HG02588 (cell line): Measurements from ENCODE around the gene MARCO.
"Not testable (repeated sequence)": the region's sequence is repeated elsewhere in the genome, so short reads cannot be mapped to it uniquely, and the experiment has no call there.

ENCODE experiments used
- ATAC-seq: cut with Tn5 transposase; IDR thresholded peaks from one replicate; pipeline ENCODE4 v1.9.1; 2021; ENCODE audit warnings: mild to moderate bottlenecking, moderate library complexity; ENCODE audit not compliant: unreplicated experiment

Gene MARCO

DNA sequence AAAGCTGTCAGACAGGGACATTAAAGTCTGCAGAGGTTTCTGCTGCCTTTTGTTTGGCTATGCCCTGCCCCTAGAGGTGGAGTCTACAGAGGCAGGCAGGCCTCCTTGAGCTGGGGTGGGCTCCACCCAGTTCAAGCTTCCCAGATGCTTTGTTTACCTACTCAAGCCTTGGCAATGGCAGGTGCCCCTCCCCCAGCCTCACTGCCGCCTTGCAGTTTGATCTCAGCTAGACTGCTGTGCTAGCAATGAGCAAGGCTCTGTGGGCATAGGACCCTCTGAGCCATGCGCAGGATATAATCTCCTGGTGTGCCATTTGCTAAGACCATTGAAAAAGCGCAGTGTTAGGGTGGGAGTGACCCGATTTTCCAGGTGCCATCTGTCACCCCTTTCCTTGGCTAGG, 61.9 kb downstream of the MARCO start:
- ATAC-seq = not testable (repeated sequence)

DNA sequence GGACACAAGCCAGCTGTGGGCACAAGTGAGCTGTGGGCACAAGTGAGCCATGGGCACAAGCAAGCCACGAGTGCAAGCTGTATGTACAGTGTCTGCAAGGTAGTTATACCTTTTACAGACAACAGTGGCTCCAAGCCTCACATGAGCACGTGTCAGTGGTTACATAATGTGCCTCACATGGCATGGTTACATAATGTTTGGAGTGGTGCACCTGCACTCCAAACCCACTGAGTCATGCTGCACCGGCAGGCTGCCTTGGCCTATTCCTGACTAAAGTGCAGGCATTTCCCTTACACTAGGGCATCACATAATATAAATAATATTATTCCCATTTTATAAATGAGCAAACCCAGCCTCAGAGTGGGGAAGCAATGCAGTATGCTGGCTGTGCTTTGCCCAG, 62.6 kb downstream of the MARCO start:
- ATAC-seq = no peak

DNA sequence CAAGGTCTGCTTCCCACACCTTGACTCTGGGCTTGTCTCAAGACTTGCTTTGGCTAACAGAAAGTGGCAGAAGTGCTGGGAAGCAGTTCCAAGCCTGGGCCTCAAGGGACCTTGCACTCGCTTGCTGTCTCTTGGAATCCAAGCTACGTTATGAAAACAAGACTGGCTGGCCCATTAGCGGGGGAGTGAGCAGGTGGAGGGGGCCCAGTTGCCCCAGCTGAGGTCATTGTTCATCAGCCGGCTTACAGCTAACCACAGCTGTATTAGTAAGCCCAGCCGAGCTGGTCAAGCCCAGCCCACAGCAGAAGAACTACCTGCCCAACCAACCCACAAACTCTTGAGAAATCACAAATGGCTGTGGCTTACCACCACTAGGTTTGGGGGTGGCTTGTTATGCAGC, 63.1 kb downstream of the MARCO start:
- no peak for ATAC-seq

DNA sequence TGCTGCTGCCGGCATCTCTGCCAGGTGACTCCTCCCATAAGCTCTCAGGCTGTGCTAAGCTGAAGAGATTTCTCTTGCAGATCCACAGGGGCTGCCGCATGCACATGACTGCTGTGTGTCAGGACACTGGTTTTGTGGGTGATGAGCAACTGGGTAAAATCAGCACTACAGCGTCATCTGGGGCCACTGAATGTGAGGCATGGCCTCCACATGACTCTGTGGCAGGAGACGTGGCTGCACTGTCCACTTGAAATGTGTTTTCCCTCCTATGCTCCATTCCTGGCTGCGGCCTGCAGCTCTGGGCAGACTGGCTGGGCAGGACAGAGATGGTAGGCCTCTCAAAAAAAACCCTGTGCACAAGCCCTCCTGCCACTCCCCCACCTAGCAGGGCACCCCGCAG, 63.6 kb downstream of the MARCO start:
- ATAC-seq = no peak

DNA sequence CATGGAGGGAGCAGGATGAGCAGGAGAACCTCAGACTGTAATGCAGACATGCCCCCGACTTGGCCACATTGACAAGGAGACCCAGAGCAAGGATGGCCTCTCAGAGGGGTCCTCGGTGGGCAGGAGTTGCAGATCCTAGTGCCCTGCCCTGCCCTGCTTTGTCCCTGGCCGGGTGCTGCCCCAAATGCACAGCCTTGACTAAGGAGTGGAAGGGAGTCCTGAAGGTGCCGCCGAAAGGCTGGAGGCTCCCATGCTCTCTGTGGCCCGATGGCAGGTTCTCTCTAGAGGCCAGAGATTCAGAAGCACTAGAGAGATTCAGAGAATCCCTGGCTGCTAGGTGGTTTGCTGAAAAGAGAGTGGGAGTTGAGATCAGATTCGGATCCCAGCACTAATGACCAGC, 64.4 kb downstream of the MARCO start:
- ATAC-seq = no peak

DNA sequence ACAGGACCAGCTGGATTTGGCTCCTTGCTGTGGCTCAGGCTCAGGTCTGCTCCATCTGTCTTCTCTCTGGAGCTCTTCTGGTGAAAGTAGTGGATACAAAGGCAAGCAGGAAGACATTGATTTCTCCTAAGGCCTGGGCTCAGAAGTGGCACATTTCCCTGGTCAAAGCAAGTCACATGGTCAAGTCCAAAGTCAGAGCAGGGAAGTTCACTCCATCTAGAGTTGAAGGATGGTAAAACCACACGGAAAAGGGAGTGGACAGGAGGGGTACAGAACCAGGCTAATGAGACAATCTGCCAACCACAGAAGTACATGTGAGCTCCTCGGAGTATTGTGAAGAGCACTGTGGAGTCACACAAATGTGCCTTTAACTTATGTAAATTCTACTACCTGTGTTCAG, 66.1 kb downstream of the MARCO start:
- no peak for ATAC-seq

DNA sequence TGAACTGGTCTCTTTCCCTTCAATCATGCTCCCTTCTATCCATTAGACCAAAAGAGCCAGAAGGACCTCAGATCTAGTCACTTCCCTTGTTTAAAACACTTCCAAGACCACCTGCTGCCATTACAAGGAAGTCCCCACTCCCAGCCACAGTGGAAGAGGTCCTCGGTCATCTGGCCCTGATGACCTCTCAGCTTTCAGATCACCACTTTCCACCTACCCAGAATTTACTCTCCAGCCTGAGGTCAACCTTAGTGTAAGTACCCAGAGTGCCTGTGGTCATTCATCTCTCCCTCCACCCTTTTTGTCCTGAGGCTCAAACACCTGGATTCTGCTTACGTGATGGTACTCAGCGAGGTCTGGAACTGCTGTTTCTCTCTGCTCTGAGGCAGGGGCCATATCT, 67.1 kb downstream of the MARCO start:
- no peak for ATAC-seq

DNA sequence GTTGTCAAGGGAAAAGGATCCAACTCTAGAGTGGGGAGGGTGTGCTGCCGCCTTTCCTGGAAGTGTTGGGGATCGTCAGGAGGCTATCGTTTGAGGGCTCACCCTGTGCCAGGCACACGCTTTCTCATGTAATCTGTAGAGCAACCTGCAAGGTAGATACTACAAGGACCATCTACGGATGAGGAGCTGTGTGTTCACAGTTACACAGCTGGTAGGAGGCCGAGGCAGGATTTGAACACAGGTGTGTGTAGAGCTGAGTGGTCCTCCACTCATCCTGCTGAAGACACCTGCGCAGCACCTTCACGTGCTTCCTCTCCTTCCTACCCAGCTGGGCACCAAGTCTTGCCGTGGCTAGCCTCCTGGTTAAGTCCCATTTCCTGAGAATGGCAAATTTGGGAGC, 68.3 kb downstream of the MARCO start:
- ATAC-seq = no peak

DNA sequence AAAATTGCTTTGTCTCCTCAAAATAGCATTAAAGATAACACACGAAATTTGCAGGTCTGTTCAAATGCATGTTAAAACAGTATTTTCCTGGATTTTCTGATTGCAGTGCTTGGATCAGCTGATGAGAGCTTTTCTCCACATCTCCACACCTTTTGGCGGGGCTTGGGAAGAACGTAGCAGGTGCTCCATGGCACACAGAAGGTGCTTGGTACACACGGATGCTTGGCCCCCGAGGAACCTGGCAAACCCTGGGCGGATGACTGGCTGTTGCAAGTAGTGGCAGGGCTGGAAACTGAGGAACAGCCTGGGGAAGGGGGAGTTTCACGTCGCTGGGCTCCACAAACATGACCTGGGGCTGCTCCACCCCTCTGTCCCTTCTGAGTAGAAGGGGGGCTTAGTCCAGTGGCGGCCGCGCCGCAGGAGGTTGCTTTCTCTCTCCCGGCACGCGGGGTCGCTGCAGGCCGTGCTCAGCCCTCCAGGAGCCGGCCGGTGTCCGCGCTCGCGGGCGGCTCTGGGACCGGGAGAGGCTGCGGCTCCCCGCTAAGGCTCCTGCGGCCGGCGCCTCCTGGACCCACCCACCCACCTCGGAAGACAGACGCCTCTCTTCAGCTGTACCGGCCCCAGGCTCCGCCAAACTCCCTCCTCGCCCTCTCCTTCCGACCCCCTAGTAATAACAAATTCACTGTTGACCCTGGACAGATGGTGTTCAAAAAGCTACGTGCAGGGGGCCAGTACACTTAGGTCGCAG, 69.3 kb downstream of the MARCO start:
- no peak for ATAC-seq

DNA sequence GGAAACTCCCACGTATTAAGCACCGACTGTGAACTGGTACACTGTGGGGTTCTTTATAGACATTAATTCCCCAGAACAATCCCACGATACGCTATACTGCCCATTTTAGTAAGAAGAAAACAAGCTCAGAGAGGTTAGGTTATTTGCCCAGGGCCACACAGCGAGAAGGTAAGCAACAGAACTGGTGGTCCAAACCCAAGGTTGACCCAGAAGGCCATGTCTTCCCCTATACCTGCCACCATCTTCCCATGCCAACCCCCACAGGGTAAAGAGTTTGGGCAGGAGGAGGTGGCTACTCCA, 69.9 kb downstream of the MARCO start:
- no peak for ATAC-seq

DNA sequence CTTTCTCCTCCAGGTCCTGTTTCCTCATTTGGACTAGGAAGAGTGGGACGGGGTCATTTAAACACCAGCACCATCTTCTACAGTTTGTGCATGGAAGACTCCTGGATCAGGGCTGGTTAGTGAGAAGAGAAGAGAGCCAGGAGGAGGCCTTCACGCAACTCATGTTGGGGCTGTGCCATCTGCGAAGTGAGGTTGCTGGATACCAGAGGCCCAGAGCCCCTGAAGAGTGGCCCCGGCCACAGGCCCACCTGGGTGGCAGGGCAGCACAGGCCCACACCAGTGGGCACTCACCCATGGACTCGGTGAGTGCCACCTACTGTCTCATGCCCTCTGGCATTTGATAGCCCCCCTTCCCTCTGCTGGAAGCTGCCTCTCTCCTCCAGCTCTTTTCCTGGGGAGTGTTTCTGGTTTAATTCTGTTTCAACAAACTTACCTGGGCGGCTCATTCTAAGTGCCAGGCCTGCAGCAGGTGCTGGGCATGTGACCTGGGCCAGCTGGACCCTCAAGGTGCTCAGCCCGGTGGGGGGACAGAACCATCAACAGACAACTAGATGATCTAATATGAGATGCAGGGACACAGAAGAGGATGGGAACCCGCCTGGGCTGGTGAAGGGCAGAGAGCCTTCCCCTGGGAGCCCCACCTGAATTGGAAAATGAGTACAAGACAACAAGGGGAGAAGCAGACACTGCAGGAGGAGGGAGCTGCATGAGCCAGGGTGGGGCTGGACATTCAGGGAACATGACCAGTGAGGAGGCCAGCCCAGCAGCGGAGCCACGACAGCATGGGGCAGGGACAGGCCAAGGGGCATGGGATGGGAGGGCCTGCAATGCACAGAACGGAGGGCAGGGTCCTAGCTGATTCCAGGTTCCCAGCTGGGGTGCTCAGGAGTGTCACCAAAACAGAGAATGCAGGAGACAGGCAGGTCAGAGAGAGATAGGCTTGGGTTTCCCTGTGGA, 70.6 kb downstream of the MARCO start:
- ATAC-seq = no peak

DNA sequence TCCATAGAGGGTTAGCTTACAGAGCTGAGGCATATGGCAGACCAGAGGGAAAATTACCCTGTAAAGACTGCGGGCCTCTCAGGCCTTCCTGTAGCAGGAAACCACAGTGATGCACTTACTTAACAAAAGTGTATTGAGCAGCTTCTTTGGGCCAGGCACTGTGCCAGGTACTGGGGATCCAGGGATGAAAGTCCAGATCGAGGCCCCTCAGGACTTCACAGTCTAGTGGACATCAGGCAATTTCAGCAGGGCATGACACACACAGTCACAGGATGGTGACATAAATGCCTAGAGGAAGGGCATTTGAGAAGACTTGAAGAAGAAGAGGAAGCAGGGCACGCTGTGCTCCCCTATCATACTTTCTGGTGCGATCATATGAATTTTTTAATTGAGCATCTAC, 71.7 kb downstream of the MARCO start:
- no peak for ATAC-seq

DNA sequence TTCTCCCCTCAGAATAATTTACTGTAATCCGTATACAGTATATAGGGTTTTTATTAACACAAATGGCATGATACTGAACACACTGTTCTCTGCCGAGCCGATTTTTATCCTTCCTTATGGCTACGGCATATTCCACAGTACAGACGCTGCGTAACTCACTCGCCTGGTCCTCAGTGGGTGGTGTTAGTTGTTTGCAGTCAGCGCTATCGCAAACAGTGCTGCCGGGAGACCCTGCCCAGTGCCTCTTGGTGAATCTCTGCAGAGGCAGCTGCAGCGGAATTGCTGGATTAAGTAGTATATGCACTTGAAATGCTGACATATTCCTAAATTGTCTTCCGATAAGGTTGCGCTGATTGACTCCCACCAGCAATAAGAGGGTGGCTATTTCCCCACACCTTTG, 73.9 kb downstream of the MARCO start:
- no peak for ATAC-seq

DNA sequence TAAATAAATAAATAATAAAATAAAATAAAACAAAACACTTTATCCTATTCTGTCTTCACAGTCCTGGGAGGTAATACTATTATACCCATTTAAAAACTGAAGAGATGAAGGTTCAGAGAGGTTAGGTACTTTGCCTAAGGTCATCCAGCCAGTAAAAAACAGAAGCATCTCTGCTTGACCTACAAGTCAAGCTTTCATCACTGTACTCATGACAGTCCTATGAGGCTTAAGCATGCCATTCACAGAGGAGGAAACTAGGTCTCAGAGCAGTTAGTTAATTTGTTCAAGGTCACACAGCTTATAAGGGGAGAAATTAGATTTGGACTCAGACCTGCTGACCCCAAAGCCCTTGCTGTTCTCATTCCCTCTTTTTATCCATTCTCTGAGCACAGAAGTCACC, 77.5 kb downstream of the MARCO start:
- ATAC-seq = no peak

DNA sequence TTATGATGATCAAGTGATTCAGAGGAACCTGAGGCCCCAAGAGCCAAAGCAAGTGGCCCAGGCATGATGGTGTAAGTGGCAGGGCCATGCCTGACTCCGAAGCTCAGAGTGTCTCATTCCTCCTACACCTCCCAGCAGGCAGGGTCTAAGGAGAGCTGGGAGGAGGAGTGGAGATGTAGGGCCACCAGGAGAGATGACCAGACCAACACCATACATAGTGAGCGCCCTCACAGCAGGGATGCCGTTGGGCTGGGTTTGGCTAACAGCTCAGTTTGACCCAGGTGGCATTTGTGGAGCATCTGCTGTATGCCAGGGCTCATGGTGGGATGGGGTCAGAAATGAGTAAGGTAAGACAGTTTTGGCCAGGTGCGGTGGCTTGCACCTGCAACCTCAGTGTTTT, 80.7 kb downstream of the MARCO start:
- ATAC-seq = no peak

DNA sequence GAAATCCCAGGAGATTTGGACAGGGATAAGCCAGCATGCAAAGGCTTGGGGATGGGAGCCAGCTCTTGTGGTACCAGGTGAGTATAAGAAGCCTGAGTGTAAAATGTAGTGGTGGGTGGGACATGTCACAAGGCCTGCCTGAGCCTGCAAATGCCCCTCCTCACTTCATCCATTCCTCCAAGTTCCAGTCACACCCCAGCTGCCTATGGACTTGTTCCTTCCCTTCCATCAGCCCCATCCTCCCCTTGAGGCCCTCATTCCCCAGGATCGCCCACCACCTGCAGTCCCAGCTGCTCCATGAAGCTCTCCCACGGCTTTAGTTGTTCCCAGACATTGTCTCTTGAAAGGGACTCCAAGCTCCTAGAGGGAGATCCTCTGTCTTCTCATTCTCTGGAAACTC, 81.5 kb downstream of the MARCO start:
- no peak for ATAC-seq

DNA sequence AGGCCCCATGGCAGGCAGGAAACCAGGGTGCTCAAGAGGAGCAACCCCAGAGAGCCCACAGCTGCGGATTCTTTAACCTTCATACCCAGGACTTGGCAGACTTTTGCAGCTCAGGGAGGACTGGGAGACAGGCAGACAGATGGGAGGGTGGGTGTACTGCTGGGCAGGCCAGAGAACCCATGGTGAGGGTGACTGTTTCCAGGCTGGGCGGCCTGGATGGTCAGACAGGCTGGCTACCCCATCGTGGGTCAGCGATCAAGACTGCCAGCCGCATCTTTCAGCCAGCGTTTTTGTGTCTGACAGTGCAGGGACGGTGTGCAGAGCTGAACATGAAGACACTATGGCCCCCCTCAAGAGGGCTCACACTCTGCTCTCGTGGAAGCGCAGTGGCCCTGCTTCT, 82.2 kb downstream of the MARCO start:
- no peak for ATAC-seq

DNA sequence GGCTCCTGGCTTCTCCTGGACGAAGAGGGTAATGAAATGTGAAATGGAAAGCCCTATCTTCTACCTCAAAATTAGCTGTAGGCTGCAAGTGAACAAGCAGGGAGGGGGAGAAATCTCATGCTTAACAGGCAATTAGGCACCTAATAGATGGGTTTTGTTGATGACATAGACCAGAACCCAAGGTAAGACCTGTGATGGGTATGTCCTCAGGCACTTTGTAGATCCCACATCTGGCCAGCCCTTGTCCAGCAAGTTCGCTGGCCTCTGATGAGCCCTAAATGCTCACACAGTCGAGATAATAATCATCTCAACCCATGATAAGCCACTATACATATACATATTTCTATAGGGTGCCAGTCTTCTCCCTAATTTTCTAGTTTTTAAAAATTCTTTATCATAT, 82.6 kb downstream of the MARCO start:
- no peak for ATAC-seq

DNA sequence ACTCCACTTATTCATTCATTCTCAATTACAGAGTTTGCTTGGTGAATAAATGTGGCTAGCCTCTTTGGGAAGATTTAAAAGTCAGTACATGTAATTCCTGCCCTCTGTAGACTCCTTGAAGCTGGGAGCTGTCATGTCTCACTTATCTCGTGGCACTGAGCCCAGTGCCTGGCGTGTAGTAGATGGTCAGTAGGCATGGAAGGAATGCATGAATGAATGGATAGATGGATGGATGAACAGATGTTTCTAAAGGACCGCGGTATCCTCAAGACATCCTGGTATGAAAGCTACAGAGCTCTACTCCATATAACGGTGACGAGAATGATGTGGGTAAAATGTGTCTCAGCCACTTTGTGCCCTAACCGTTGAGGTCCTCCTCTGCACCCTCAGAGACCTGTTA, 83.0 kb downstream of the MARCO start:
- no peak for ATAC-seq

DNA sequence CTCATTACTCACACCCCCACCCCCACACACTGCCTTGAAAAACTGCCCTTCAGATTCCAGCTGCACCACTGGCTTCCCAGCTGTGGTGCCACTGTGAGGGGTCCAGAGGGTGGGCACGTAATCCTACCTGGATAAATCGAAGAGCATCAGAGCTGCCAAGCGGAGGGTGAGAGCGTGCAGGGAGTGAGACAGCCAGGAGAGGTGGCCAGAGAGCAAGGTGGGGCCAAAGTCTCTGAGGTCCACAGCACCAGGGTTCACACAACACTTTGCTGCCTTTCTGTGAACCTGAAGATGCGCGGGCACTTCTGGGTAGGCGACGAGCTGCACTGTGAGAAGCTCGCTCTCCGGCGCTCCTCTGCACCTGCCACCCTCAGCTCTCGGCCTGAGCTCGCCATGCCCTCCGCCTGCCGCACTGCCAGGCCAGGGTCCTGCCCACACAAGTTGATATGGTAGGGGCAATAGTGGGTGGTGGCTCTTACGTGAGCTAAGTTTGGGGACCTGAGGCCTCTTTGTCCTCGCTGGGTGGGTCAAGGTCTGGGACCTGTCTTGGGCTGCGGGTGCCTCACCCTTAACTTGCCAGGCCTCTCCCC, 83.9 kb downstream of the MARCO start:
- no peak for ATAC-seq

DNA sequence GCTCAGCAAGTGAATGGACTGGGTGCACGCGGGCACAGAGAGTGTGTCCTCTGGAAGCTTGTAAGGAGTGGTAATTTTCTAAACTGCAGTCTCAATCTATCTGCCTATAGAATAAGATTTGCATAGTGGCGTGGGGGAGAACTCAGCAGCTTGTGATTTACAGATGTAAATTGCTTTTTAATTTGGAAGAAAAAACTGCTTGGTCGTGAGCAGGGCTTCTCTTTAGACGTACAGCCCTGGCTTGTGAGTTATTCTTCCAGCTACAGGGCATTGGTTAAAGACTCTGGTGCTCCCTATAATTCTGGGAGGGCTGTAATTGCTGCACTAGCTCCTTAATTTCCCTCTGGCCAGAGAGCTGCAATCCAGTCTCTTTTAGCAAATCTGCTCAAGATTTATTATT, 84.9 kb downstream of the MARCO start:
- no peak for ATAC-seq
